SHP77 treated with DMSO at 0.1 percent for 48 hours (cell line): Measurements from ENCODE around the gene VSTM5.
"Not testable (repeated sequence)": the region's sequence is repeated elsewhere in the genome, so short reads cannot be mapped to it uniquely, and the experiment has no call there.

ENCODE experiments used
- DNase-seq: peaks from one replicate; lab custom pipeline; 2025; lab: John Stamatoyannopoulos, UW

The VSTM5 gene

DNA sequence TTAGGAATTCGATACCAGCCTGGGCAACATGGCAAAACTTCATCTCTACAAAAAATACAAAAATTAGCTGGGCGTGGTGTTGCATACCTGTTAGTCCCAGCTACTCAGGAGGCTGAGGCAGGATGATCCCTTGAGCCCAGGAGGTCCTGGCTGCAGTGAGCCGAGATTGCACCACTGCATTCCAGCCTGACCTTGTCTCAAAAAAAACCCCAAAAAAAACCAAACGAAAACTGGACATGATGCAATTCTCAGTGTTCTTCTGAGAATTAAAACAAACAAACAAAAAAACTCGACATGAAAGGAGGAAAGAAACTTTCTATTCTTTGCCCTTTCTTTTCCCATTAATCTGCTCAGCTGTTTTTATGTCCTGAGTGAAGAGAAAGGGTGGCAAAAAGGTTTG lies 58.9 kb downstream of the VSTM5 start:
- DNase-seq, result no peak

DNA sequence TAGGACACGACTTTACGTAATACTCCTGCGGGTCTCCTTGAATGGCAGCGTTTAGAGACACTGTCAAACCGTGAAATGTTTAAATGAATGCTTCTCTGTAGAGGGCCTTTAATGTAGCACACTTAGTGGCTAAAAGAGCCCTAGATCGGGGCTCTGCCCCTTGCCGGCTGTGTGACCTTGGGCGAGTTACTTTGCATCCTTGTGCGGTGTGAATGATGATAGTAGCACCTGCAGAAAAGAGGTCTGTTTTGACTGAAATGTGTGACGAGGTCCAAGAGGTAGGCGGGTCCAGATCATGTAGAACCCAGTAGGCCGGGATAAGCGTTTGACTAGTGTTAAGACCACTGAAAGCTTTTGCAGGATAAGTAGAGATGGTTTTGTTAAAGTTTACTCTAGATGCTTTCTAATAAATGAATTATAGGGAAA lies 65.5 kb downstream of the VSTM5 start:
- peak; percentile 30 for DNase-seq

DNA sequence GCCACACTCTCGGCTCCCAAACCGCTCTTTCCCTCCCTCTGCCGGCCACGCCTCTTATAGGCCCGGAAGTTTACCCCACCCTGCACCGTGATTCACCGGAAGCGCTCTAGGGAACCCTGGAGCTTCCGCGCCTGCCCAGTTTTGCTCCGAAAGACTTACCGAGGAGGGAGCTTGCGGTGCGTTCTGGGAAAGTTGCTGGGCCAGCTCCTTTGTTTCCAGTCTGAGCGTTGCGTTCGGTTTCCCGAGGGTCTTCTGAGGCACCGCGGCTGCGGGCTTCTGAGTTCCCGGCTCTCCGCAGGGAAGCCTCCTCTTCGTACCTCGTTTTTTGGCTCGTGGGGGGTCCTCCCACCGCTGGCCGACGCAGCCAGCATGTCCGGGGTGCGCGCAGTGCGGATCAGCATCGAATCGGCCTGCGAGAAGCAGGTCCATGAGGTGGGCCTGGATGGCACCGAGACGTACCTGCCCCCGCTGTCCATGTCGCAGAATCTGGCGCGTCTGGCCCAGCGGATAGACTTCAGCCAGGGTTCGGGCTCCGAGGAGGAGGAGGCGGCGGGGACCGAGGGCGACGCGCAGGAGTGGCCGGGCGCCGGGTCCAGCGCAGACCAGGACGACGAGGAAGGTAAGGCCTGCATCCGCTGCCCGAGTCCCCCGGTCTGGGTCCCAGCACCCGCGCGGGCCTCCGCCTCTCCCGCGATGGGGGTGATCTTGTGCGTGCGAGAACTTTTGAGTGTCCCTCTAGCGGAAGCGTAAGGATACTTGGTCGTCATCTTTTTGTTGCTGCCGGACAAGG lies 66.1 kb downstream of the VSTM5 start, which contains the start of gene MED17:
Gene MED17 (plus strand): TSS at position 138 of the 790 bp plus-strand sequence. CDS start 232 bp downstream, at position 370.
- peak; percentile 88 for DNase-seq

DNA sequence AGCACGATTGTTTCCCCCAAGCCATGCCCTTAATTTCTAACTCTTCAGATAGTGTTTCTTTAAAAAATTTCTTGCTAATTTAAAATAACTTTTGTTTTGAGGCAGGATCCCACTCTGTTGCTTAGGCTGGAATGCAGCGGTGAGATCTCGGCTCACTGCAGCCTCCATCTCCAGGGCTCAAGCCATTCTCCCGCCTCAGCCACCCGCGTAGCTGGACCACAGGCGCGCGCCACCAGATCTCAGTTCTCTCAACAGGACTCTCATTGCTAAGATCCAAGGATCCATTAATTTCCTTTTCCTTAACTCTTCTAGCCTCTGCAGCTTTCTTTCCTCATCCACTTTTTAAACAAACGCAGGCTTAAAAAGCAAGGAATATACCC lies 66.7 kb downstream of the VSTM5 start:
- peak; percentile 88 for DNase-seq

DNA sequence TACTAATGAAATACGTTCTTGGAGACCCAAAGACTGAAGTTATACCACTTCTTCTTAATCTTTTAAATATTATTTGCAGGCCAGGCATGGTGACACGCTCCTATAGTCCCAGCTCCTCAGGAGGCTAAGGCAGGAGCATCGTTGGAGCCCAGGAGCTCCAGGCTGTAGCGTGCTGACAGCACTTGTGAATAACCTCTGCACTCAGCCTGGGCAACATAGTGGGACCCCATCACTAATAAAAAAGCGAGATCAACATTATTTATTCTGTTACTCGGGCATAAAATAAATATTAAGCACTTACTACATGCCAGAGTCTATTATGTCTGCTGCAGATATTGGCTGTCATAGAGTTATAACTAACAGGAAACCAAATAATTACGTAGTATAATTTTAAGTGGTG lies 67.1 kb downstream of the VSTM5 start:
- DNase-seq, result no peak

DNA sequence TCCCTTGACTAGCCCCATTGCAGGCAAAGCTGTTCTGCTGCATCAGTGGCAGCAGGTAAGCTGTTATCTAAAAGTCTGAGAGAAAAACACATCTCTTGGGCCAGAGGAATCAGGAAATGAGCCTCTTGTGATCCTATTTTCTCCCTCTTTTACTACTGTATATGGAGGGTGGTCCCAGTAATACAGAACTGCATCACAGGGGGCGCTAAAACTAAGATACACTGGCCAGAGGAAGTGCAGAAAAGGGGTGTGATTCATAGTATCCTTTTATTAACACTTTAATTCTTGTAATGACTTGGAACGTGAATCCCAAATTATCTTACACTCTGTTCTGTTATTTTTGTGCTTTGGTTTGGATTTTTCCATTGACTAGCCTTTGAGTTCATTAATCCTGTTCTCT lies 75.1 kb downstream of the VSTM5 start:
- no peak for DNase-seq

DNA sequence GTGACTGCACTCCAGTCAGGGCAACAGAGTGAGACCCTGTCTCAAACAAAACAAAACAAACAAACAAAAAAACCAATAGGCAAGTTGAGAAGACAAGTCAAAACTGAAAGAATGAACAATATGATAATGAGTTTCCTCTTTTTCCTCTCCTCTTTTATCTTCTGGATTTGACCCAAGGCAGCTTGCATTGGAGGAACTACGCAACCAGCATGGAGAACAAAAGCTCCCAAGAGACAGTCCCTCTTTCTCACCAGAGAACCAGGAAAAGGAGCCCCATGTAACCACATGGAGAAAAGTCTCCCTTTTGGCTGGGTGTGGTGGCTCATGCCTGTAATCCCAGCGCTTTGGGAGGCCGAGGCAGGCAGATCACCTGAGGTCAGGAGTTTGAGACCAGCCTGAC lies 75.9 kb downstream of the VSTM5 start:
- DNase-seq, result not testable (repeated sequence)

DNA sequence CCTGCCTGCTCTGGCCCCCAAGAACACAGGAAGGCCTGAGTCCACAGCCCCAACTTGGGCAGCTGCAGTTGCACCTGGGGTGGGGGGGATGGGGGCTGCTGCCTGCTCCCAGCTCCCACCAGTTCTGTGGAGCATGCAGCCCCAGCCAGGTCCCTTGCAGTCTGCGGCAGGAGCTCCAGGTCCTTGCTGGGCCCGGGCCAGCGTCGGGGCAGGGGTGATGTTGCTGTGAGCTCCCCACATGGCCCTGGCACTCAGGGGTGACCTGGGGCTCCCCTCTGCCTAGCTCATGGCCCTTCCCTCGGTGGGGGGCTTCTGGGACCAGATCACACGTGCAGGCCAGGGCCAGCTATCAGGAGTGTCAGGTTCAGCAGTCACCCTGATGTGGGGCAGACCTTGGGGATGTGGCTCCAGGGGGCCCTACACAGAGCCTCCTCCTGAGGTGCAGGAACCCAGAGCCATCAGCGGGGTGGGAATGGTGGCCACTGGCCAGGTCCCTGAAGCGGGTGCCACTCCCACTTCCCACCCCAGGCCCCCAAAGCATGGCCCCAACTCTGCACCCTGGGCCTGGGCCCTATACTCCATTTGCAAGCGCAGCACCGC lies 76.7 kb downstream of the VSTM5 start:
- DNase-seq, result no peak

DNA sequence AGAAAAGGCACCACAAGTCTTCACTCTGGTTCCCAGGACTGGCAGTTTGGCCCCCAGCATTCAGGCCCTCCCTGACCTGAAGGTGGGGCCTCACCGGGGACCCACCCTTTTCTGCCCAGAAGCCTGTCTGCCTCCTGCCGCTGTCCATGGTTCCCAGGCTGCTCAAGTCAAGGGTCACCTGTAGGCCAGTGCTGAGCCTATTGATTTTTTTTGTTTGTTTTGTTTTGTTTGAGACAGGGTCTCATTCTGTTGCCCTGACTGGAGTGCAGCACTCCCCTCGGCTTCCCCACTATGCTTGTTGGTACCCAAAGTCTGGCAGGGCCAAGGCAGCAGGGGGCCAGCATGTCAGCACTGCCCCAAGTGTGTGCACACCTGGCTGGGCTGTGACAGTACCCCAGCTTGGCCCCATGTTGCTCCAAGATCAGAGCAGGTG lies 77.4 kb downstream of the VSTM5 start:
- DNase-seq, result no peak

DNA sequence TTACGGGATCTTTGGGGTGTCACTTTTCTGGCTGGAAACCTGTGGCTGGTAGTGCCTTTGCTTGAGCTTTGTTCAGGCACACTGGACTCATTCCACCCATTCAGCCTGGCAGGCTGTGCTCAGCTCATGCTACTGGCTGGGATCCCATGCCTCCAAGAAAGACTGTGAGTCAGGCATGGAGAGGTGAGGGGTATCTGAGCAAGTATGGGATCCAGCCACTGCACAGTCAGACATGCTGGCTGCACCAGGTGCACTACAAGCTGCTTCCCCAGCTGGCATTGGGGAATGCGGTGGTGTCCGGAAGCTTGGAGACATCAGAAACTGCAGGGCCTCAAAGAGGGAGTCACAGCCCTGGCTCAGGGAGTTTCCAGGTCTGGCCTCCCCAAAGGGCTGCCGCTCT lies 78.3 kb downstream of the VSTM5 start:
- DNase-seq, result no peak

DNA sequence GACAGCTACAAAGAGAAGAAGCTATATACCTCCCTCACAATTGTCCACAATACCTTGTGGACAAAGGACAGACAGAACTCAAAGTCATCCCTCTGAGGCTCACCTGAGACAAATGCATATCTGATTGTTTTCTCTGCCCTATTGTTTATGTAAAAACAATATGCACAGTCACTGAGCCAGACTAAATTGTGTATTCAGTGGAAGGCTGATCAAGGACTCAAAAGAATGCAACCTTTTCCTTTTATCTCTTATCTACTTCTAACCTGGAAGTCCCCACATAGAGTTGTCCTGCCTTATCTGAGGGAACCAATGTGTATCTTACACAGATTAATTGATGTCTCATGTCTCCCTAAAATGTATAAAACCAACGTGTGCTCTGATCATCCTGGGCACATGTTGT lies 80.3 kb downstream of the VSTM5 start:
- DNase-seq, result no peak
